GM21723 (cell line): ENCODE data around the gene CTF1.
"Not testable (repeated sequence)": the region's sequence is repeated elsewhere in the genome, so short reads cannot be mapped to it uniquely, and the experiment has no call there.

Source experiments
- ATAC-seq: cut with Tn5 transposase; IDR thresholded peaks from one replicate; pipeline ENCODE4 v1.9.1; 2021; ENCODE audit warnings: mild to moderate bottlenecking, moderate library complexity; ENCODE audit not compliant: unreplicated experiment

CTF1 gene

GRCh38 chr16:30928390-30928789 is 32.0 kb downstream of the CTF1 start:
- no peak for ATAC-seq

GRCh38 chr16:30929167-30929566 is 32.8 kb downstream of the CTF1 start:
- no peak for ATAC-seq

GRCh38 chr16:30930160-30930571 is 33.8 kb downstream of the CTF1 start:
- no peak for ATAC-seq

GRCh38 chr16:30931068-30931650 is 34.7 kb downstream of the CTF1 start:
- ATAC-seq = no peak

- no peak for ATAC-seq
Measured at GRCh38 chr16:30934827-30935557, 38.6 kb downstream of the CTF1 start.

- ATAC-seq = no peak
Measured at GRCh38 chr16:30937692-30938091, 41.3 kb downstream of the CTF1 start.

- ATAC-seq = not testable (repeated sequence)
Measured at GRCh38 chr16:30939571-30939970, 43.2 kb downstream of the CTF1 start.

- peak; percentile 82 for ATAC-seq
Measured at GRCh38 chr16:30941600-30942425, 45.4 kb downstream of the CTF1 start.

GRCh38 chr16:30942426-30942806 is 46.0 kb downstream of the CTF1 start:
- ATAC-seq = no peak

- ATAC-seq = no peak
Measured at GRCh38 chr16:30944352-30944751, 47.9 kb downstream of the CTF1 start.

GRCh38 chr16:30946671-30947540 is 50.5 kb downstream of the CTF1 start:
- no peak for ATAC-seq

GRCh38 chr16:30947541-30947858 is 51.1 kb downstream of the CTF1 start:
- ATAC-seq = no peak

GRCh38 chr16:30947859-30948666 is 51.6 kb downstream of the CTF1 start:
- peak; percentile 9 for ATAC-seq

- ATAC-seq = peak; percentile 64
Measured at GRCh38 chr16:30948667-30949649, 52.5 kb downstream of the CTF1 start, which contains the start of gene ORAI3. Gene ORAI3 (plus strand): TSS chr16:30949068. CDS start chr16:30949290, 222 bp downstream.

GRCh38 chr16:30949650-30950515 is 53.5 kb downstream of the CTF1 start:
- peak; percentile 46 for ATAC-seq

GRCh38 chr16:30950516-30951065 is 54.2 kb downstream of the CTF1 start:
- ATAC-seq = no peak

GRCh38 chr16:30951193-30951592 is 54.8 kb downstream of the CTF1 start:
- ATAC-seq = no peak

GRCh38 chr16:30951750-30952149 is 55.3 kb downstream of the CTF1 start:
- ATAC-seq = no peak
